GM12878 (cell line): ENCODE measurements around the gene HTR3C. TPM values are rescaled to one million over a fixed set of nuclear protein-coding genes. Genes with fewer than 3 reads are reported as not detected.

Experiments
- ATAC-seq: fragments of 200-7000 bp; cut with Tn5 transposase; 3 replicates; pipeline ENCODE4 v1.9.1; 2020; ENCODE audit warnings: mild to moderate bottlenecking, moderate library complexity
- BruUV-seq: library from RNA; stranded (reverse); fragments of 400-500 nt; replicated peaks from 2 replicates; lab custom pipeline; 2021; lab: Mats Ljungman, UMichigan
- CTCF ChIA-PET: fragments of 300-600 bp; sonication (Branson Sonifier 250); formaldehyde crosslinking; extraction: SDS; loops from one replicate; lab custom pipeline; 2021; ENCODE audit warnings: inconsistent platforms; lab: Yijun Ruan, JAX
- POLR2A ChIA-PET: fragments of 350-600 bp; formaldehyde crosslinking; extraction: SDS; loops from one replicate; lab custom pipeline; 2021; ENCODE audit warnings: inconsistent platforms; lab: Charles Lee
- RAD21 ChIA-PET: fragments of 300-600 bp; sonication (Branson Sonifier 250); formaldehyde crosslinking; loops from one replicate; lab custom pipeline; 2023; ENCODE audit warnings: antibody characterized with exemption; ENCODE audit not compliant: unreplicated experiment; lab: Charles Lee
- SMC1A ChIA-PET: fragments of 300-600 bp; sonication (Branson Sonifier 250); formaldehyde crosslinking; loops from one replicate; lab custom pipeline; 2023; ENCODE audit not compliant: unreplicated experiment, uncharacterized antibody; lab: Charles Lee
- DNase-seq: peaks from one replicate; pipeline ENCODE4 v3.0.0-alpha.2; 2011; ENCODE audit warnings: low read depth, low spot score
- FAIRE-seq: peaks from 3 replicates; lab custom pipeline; 2011; peaks lifted over from hg19 to GRCh38; lab: Jason Lieb, UNC
- H2AFZ ChIP-seq: 2 replicates; pipeline ENCODE4 v1.6.0; 2011; ENCODE audit warnings: low read depth, low read length, control low read depth; ENCODE audit not compliant: control insufficient read depth
- H3K27ac ChIP-seq: 2 replicates; pipeline ENCODE4 v1.5.1; 2011; ENCODE audit warnings: control low read depth; ENCODE audit not compliant: control insufficient read depth, insufficient read depth
- H3K27me3 ChIP-seq, 2 experiments: replicated peaks in 1 of 2; 2 replicates each; pipeline versions ENCODE4 v1.6.0 to v1.6.1; 2011; ENCODE audit warnings: low read length in 1 of 2; ENCODE audit not compliant: control insufficient read depth in 2 of 2, insufficient read depth in 2 of 2
- H3K36me3 ChIP-seq, 2 experiments: 2 replicates each; pipeline ENCODE4 v1.5.1; 2011; ENCODE audit warnings: low read length in 1 of 2; ENCODE audit not compliant: control insufficient read depth in 2 of 2, insufficient read depth in 2 of 2
- H3K4me1 ChIP-seq: 2 replicates; pipeline ENCODE4 v1.6.1; 2011; ENCODE audit warnings: mild to moderate bottlenecking, low read length, moderate library complexity, mixed read lengths; ENCODE audit not compliant: control insufficient read depth, insufficient read depth
- H3K4me2 ChIP-seq: 2 replicates; pipeline ENCODE4 v1.6.0; 2011; ENCODE audit warnings: control low read depth; ENCODE audit not compliant: control insufficient read depth, insufficient read depth
- H3K4me3 ChIP-seq: fragments of 200-600 bp; sonication (generic); 2 replicates; pipeline ENCODE4 v1.5.1; 2016
- H3K79me2 ChIP-seq: 2 replicates; pipeline ENCODE4 v1.6.0; 2011; ENCODE audit warnings: low read length; ENCODE audit not compliant: control insufficient read depth, insufficient read depth
- H3K9ac ChIP-seq: 2 replicates; pipeline ENCODE4 v1.8.0; 2011; ENCODE audit warnings: low read length, control low read depth, mixed read lengths; ENCODE audit not compliant: control insufficient read depth, insufficient read depth
- H3K9me3 ChIP-seq: replicated peaks from 3 replicates; pipeline ENCODE4 v1.5.1; 2011; ENCODE audit warnings: mild to moderate bottlenecking, low read length; ENCODE audit not compliant: control insufficient read depth, insufficient read depth
- H4K20me1 ChIP-seq: 2 replicates; pipeline ENCODE4 v1.6.0; 2011; ENCODE audit not compliant: control insufficient read depth, insufficient read depth
- CBX5 ChIP-seq: sonication (generic); IDR thresholded peaks from 2 replicates; pipeline ENCODE4 v1.6.1; 2016; ENCODE audit warnings: low read depth, moderate library complexity, mild to moderate bottlenecking, inconsistent platforms
- CEBPB ChIP-seq, 2 experiments: fragments of 150-350 bp in 1 of 2; IDR thresholded peaks; 2 replicates each; pipeline ENCODE4 v1.6.1; 2012 to 2014; ENCODE audit warnings: low read depth in 2 of 2, low read length in 2 of 2, borderline replicate concordance in 1 of 2, inconsistent platforms in 1 of 2
- ESRRA ChIP-seq: IDR thresholded peaks from 2 replicates; pipeline ENCODE4 v1.6.1; 2012; ENCODE audit warnings: mild to moderate bottlenecking, low read length, improper control_type of control experiment
- HCFC1 ChIP-seq: fragments of 150-350 bp; IDR thresholded peaks from 2 replicates; pipeline ENCODE4 v1.6.1; 2014; ENCODE audit warnings: low read length
- IRF4 ChIP-seq: IDR thresholded peaks from 2 replicates; pipeline ENCODE4 v1.6.1; 2011; ENCODE audit warnings: low read depth, low read length
- TARDBP ChIP-seq: IDR thresholded peaks from 2 replicates; pipeline ENCODE4 v1.6.1; 2016; ENCODE audit warnings: borderline replicate concordance
- TCF12 ChIP-seq: IDR thresholded peaks from 2 replicates; pipeline ENCODE4 v1.6.1; 2011; ENCODE audit warnings: low read depth, mild to moderate bottlenecking, low read length
- ZNF274 ChIP-seq: IDR thresholded peaks from one replicate; pipeline ENCODE4 v1.8.0; 2011; ENCODE audit not compliant: insufficient read length, insufficient read depth
- ZNF384 ChIP-seq: IDR thresholded peaks from 2 replicates; pipeline ENCODE4 v1.6.1; 2012; ENCODE audit warnings: low read depth, mild to moderate bottlenecking, low read length, improper control_type of control experiment, borderline replicate concordance
- WGBS: methylation state at CpG from one replicate; pipeline ENCODE4 v1.1.6; 2016; ENCODE audit warnings: low lambda C conversion rate; ENCODE audit not compliant: insufficient replicate concordance, insufficient coverage; ENCODE audit errors: missing lambda C conversion rate; 5-methylcytosine and 5-hydroxymethylcytosine counted together
- in situ Hi-C: fragments of 300-500 bp; cut with MboI; formaldehyde crosslinking; loops from 9 replicates; pipeline ENCODE4 v1.14.3; 2018; ENCODE audit warnings: mixed read lengths
- intact Hi-C: fragments of 100-400 bp; cut with micrococcal nuclease; formaldehyde crosslinking; loops from one replicate; pipeline ENCODE4 v1.14.2; 2022; ENCODE audit not compliant: unreplicated experiment
- polyA plus RNA-seq, 11 experiments: library from polyadenylated mRNA; depleted of rRNA in 4 of 11; unstranded in 6 of 11; stranded (reverse) in 5 of 11; fragments of >200 nt; fragmentation: Nextera tagmentation in 4 of 11; fragmentation: Illumina TruSeq in 1 of 11; extraction: Ambion mirVana in 4 of 11; extraction: Trizol in 1 of 11; gene quantifications; 1 replicate in 1 of 11; 2 replicates in 10 of 11; pipeline versions ENCODE4 v1.2.1 to v1.2.3, GENCODE V29; 2011 to 2016; ENCODE audit warnings: inconsistent platforms in 2 of 11, missing spikeins in 2 of 11, low read depth in 1 of 11
- total RNA-seq, 4 experiments: library from RNA; depleted of rRNA in 3 of 4; stranded (reverse); fragments of >200 nt in 3 of 4; fragmentation: Illumina TruSeq in 1 of 4; extraction: Trizol in 1 of 4; gene quantifications; 2 replicates each; pipeline versions ENCODE4 v1.2.1 to v1.2.3, GENCODE V29; 2013 to 2021
- TF ChIP-seq, protein P1 (sequence below): fragments of 450-650 bp; IDR thresholded peaks from 2 replicates; pipeline ENCODE4 v1.6.1; 2017; ENCODE audit warnings: mild to moderate bottlenecking
- TF ChIP-seq, protein P2 (sequence below): fragments of 450-650 bp; IDR thresholded peaks from 2 replicates; pipeline ENCODE4 v1.6.1; 2016; ENCODE audit warnings: mild to moderate bottlenecking
- TF ChIP-seq, protein P3 (sequence below): fragments of 150-350 bp; IDR thresholded peaks from 2 replicates; pipeline ENCODE4 v1.6.1; 2014; ENCODE audit warnings: mild to moderate bottlenecking, low read depth, low read length
- TF ChIP-seq, protein P4 (sequence below): fragments of 450-650 bp; IDR thresholded peaks from 2 replicates; pipeline ENCODE4 v1.6.1; 2016; ENCODE audit warnings: mild to moderate bottlenecking, moderate library complexity, borderline replicate concordance

The HTR3C gene
- total and polyA plus RNA-seq, 10 of the 15 experiments (the other 5 are each of a cell fraction or from before 2014, with no cell fraction given) = not detected

- FAIRE-seq (peak; percentile 97), ATAC-seq (peak; percentile 98), DNase-seq (peak; percentile 67)
- H3K36me3 ChIP-seq = no peaks in the 10 kb centered on the region
- 3% methylated on average over 55 of the region's 55 CpGs for WGBS
- intact Hi-C loops (loop anchor here (1.0 to 10.0 kb wide), 3 partner anchors 113 to 237 kb away; no protein-coding TSS in a partner anchor), in situ Hi-C loops (loop anchor here (5.0 kb wide), 1 partner anchor 126 kb away; no protein-coding TSS in a partner anchor)
- CTCF ChIA-PET = interaction anchor here (0.6 to 5.0 kb wide), 22 partner anchors 11 to 1240 kb away, joined by 3 to 84 read pairs (median 4); partner anchors contain the start of gene PARL
- H4K20me1 ChIP-seq = no peaks in the 10 kb centered on the region
- H3K79me2 ChIP-seq = no peaks in the 10 kb centered on the region
- no peaks in the 10 kb centered on the region for H3K27me3 ChIP-seq
- H3K27ac ChIP-seq = no peak within 1 kb of the TSS; the same call in 1 of the 2 replicates
- H3K9ac ChIP-seq = peak within 1 kb of the TSS; percentile 55
- POLR2A ChIA-PET = interaction anchor here (0.8 to 1.0 kb wide), 2 partner anchors 119 to 122 kb away, joined by 3 to 4 read pairs; no protein-coding TSS in a partner anchor
- no TSS peak for BruUV-seq
- peak within 1 kb of the TSS; percentile 100 for H2AFZ ChIP-seq
- H3K4me2 ChIP-seq = peak within 1 kb of the TSS; percentile 86
- H3K4me3 ChIP-seq = peak within 1 kb of the TSS; percentile 97
- RAD21 ChIA-PET = interaction anchor here (0.7 to 5.7 kb wide), 9 partner anchors 11 to 232 kb away, joined by 3 to 42 read pairs (median 6); partner anchors contain the start of genes EEF1AKMT4, EIF2B5 and PARL
- peaks cover 6% of the 10 kb centered on the region for H3K4me1 ChIP-seq
- SMC1A ChIA-PET = interaction anchor here (0.9 to 1.5 kb wide), 7 partner anchors 11 to 123 kb away, joined by 3 to 10 read pairs (median 5); no protein-coding TSS in a partner anchor
- H3K9me3 ChIP-seq = no peaks in the 10 kb centered on the region
- no peak for TF ChIP-seq CEBPB (IDR thresholded peaks at IDR 0.05; ENCODE audit: borderline replicate concordance in 1 of 2, low read depth in 2 of 2, low read length in 2 of 2)
- no peak for TF ChIP-seq TARDBP
- peak; percentile 29; the same call in 1 of the 2 replicates for TF ChIP-seq IRF4
- TF ChIP-seq, protein P1, sequence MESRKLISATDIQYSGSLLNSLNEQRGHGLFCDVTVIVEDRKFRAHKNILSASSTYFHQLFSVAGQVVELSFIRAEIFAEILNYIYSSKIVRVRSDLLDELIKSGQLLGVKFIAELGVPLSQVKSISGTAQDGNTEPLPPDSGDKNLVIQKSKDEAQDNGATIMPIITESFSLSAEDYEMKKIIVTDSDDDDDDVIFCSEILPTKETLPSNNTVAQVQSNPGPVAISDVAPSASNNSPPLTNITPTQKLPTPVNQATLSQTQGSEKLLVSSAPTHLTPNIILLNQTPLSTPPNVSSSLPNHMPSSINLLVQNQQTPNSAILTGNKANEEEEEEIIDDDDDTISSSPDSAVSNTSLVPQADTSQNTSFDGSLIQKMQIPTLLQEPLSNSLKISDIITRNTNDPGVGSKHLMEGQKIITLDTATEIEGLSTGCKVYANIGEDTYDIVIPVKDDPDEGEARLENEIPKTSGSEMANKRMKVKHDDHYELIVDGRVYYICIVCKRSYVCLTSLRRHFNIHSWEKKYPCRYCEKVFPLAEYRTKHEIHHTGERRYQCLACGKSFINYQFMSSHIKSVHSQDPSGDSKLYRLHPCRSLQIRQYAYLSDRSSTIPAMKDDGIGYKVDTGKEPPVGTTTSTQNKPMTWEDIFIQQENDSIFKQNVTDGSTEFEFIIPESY = no peak
- TF ChIP-seq, protein P2, sequence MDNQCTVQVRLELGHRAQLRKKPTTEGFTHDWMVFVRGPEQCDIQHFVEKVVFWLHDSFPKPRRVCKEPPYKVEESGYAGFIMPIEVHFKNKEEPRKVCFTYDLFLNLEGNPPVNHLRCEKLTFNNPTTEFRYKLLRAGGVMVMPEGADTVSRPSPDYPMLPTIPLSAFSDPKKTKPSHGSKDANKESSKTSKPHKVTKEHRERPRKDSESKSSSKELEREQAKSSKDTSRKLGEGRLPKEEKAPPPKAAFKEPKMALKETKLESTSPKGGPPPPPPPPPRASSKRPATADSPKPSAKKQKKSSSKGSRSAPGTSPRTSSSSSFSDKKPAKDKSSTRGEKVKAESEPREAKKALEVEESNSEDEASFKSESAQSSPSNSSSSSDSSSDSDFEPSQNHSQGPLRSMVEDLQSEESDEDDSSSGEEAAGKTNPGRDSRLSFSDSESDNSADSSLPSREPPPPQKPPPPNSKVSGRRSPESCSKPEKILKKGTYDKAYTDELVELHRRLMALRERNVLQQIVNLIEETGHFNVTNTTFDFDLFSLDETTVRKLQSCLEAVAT = 0 out of 2 replicates have a peak, but pooled peaks have one; percentile 15
- TF ChIP-seq ZNF274 = no peak
- no peak for TF ChIP-seq ESRRA
- TF ChIP-seq, protein P3, sequence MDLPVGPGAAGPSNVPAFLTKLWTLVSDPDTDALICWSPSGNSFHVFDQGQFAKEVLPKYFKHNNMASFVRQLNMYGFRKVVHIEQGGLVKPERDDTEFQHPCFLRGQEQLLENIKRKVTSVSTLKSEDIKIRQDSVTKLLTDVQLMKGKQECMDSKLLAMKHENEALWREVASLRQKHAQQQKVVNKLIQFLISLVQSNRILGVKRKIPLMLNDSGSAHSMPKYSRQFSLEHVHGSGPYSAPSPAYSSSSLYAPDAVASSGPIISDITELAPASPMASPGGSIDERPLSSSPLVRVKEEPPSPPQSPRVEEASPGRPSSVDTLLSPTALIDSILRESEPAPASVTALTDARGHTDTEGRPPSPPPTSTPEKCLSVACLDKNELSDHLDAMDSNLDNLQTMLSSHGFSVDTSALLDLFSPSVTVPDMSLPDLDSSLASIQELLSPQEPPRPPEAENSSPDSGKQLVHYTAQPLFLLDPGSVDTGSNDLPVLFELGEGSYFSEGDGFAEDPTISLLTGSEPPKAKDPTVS = no peak
- no peak for TF ChIP-seq ZNF384
- no peak for TF ChIP-seq TCF12
- TF ChIP-seq CBX5 = no peak
- peak; percentile 95 for TF ChIP-seq HCFC1
- TF ChIP-seq, protein P4, sequence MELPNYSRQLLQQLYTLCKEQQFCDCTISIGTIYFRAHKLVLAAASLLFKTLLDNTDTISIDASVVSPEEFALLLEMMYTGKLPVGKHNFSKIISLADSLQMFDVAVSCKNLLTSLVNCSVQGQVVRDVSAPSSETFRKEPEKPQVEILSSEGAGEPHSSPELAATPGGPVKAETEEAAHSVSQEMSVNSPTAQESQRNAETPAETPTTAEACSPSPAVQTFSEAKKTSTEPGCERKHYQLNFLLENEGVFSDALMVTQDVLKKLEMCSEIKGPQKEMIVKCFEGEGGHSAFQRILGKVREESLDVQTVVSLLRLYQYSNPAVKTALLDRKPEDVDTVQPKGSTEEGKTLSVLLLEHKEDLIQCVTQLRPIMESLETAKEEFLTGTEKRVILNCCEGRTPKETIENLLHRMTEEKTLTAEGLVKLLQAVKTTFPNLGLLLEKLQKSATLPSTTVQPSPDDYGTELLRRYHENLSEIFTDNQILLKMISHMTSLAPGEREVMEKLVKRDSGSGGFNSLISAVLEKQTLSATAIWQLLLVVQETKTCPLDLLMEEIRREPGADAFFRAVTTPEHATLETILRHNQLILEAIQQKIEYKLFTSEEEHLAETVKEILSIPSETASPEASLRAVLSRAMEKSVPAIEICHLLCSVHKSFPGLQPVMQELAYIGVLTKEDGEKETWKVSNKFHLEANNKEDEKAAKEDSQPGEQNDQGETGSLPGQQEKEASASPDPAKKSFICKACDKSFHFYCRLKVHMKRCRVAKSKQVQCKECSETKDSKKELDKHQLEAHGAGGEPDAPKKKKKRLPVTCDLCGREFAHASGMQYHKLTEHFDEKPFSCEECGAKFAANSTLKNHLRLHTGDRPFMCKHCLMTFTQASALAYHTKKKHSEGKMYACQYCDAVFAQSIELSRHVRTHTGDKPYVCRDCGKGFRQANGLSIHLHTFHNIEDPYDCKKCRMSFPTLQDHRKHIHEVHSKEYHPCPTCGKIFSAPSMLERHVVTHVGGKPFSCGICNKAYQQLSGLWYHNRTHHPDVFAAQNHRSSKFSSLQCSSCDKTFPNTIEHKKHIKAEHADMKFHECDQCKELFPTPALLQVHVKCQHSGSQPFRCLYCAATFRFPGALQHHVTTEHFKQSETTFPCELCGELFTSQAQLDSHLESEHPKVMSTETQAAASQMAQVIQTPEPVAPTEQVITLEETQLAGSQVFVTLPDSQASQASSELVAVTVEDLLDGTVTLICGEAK = peak; percentile 50; the same call in 1 of the 2 replicates
Measured at GRCh38 chr3:184017672-184018423, 35.0 kb upstream of the HTR3C start, which contains the start of gene ABCC5. Gene ABCC5 (minus strand): TSS chr3:184017884. CDS start chr3:184014392, 3,492 bp downstream.
